NCI-H524 (cell line): ENCODE data around the gene SQOR.
A peak's percentile ranks its signal among the peaks of the same experiment; 100 is the strongest.

Experiments used
- DNase-seq, 2 experiments: peaks; one replicate each; lab custom pipeline; 2025; lab: John Stamatoyannopoulos, UW

SQOR gene

DNA sequence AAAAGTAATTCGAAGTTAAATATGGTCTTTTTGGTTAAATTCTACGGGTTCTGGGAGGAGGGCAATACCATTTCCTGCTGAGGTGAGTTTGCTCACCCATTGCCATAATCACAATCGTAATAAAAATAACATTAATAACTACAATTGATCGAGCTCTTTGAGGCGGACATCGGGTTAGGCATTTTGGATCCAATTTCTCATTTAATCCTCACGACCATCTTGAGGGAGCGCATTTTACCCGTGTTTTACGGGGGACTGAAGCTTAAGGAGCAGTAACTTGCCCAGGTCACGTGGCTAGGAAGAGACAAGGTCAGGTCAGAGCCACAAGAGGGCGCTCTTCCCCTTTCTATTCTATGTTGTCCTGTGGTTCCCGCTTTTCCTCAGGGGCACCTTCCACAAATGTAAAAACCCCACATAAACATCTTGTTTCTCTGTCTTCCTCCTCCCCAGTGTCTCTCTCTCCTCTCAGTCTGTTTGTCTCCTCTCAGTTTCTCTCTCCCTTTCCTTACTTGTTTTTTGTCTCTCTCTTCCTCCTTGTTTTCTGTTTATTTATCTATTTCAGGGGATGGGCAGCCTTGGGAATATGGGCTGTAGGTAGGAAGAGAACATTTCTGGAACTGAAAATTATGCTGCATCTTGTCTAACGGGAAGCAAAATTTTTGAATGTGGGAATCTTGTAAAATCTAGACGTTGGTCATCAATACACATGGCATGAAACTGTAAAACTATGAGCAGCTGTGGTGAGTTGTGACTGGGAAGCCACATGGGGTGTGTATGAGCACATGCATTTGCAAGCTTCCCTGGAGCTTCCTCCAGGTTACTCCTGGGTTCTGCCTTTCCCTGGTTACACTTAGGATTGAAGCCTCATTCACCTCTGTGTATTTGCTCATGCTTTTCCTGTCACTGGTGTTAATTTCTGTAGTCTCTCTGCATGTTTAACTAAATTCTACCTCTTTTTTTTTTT, 71.0 kb downstream of the SQOR start:
- peak; percentile 85 to 94 for DNase-seq

DNA sequence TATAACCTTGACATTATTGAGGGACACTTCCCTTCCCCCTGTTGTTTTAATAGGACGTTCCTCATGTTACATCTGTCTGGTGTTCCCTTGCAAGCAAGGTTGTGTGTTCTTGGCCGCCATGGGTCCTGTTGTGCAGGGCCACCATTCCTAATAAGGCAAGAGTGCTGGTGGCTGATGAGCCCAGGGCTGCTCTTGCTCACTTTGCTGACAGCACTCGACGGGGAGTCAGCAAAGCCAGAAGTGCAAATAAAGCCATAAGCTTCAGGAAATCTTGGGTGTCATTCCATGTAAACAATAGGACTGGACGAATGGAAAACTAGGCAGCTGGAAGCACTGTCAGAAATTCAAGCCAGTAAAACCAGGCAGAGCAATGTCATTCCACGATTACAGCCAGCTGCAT, 75.8 kb downstream of the SQOR start:
- DNase-seq, result no peak

- peak; percentile 65 to 91 for DNase-seq
Observed at GRCh38 chr15:45714590-45715488, 80.0 kb downstream of the SQOR start.

DNA sequence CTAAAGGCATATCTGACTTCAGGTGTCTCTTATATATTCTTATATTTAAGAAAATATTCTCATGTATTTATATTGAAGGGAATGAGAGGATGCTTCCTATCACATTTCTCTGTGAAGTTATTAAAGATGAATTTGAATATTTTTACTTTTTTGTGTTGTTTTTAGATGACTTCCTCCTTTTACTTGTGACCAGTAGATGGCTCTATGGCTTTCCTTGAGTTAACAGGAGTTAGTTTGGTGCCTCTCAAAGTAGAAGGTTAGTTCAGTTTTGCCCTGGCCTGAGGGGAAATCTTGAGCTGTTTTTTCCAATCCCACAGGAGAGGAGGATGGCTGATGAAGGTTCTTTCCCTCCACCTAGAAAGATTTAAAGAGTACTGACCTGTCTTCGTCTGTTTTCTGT, 80.7 kb downstream of the SQOR start:
- DNase-seq, result peak; percentile 19 to 57

DNA sequence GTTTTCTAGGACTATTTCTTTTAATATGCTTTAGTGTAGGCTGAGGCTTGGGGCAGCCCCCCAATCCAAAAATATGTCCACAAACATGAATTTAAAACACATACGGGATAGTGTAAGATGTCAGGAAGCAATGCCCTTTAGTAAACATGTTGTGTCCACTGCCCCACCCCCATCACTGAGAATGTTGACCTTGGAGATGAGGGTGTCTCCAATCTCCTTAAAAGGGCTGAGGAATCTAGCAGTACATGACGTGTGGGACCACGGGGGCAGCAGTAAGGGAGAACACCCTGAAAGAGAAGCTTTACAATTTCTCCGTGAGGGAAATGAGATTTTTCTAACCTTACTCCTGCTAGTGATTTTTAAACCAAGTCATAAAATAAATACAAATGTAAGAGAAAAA, 84.7 kb downstream of the SQOR start:
- DNase-seq, result no peak

GRCh38 chr15:45720183-45720582, 85.4 kb downstream of the SQOR start:
- no peak for DNase-seq

GRCh38 chr15:45728641-45729040, 93.8 kb downstream of the SQOR start:
- no peak for DNase-seq

GRCh38 chr15:45729141-45729540, 94.3 kb downstream of the SQOR start:
- DNase-seq, result no peak

GRCh38 chr15:45731343-45731742, 96.5 kb downstream of the SQOR start:
- no peak for DNase-seq

GRCh38 chr15:45732662-45733061, 97.8 kb downstream of the SQOR start:
- DNase-seq, result peak in 1 of 2 experiments; percentile 54

- no peak for DNase-seq
Observed at GRCh38 chr15:45734260-45734711, 99.5 kb downstream of the SQOR start.
